ENCODE results near the gene RPL28. TPM values are rescaled to one million over a fixed set of nuclear protein-coding genes. Genes with fewer than 3 reads are reported as not detected.
A peak's percentile ranks its signal among the peaks of the same experiment; 100 is the strongest.

RPL28 gene
- total and polyA plus RNA-seq, 10 of the 15 experiments (the other 5 are each of a cell fraction or from before 2014, with no cell fraction given), result 260 to 3,542 (median 891) TPM

GRCh38 chr19:55407800-55408532 is 22.2 kb downstream of the RPL28 start:
- peak overlapping the region; percentile 93 for H3K9ac ChIP-seq (ENCODE audit: control insufficient read depth, insufficient read depth, low read length)
- peaks cover 20% of the 10 kb centered on the region for H3K4me1 ChIP-seq (ENCODE audit: control insufficient read depth, insufficient read depth, low read length)
- RAD21 ChIA-PET (ENCODE audit: unreplicated experiment), result interaction anchor here (0.6 to 2.3 kb wide), 5 partner anchors 24 to 1219 kb away, joined by 3 to 14 read pairs (median 5); partner anchors contain the start of genes HSPBP1 and TMEM238
- H3K27me3 ChIP-seq (replicated peaks in 1 of 2; ENCODE audit: control insufficient read depth in 2 of 2, insufficient read depth in 2 of 2, low read length in 1 of 2), result no peaks in the 10 kb centered on the region
- H3K4me2 ChIP-seq (ENCODE audit: control insufficient read depth, insufficient read depth), result peak overlapping the region; percentile 99
- H3K79me2 ChIP-seq (ENCODE audit: control insufficient read depth, insufficient read depth, low read length), result peaks cover 37% of the 10 kb centered on the region
- intact Hi-C loops (cut with micrococcal nuclease; ENCODE audit: unreplicated experiment) (loop anchor here (1.0 kb wide), 1 partner anchor 216 kb away; the partner anchor contains the start of gene ZNF784), in situ Hi-C loops (cut with MboI) (no loop called here)
- H2AFZ ChIP-seq (ENCODE audit: control insufficient read depth, low read depth, low read length), result peak overlapping the region; percentile 96
- peak; percentile 96 for ATAC-seq
- 1% methylated on average over 60 of the region's 72 CpGs for WGBS (ENCODE audit: insufficient coverage, insufficient replicate concordance, low lambda C conversion rate, missing lambda C conversion rate)
- H3K27ac ChIP-seq (ENCODE audit: control insufficient read depth, insufficient read depth), result peak overlapping the region; percentile 98
- H3K9me3 ChIP-seq (replicated peaks; ENCODE audit: control insufficient read depth, insufficient read depth, low read length), result peaks cover 5% of the 10 kb centered on the region; the same call in 1 of the 3 replicates
- H3K4me3 ChIP-seq, result peak overlapping the region; percentile 93
- peaks cover 6 to 8% of the 10 kb centered on the region in 2 experiments; a peak in 3 of 4 replicates for H3K36me3 ChIP-seq (ENCODE audit: control insufficient read depth in 2 of 2, insufficient read depth in 2 of 2, low read length in 1 of 2)
- peak; percentile 97 for DNase-seq (ENCODE audit: low read depth, low spot score)
- POLR2A ChIA-PET, result interaction anchor here (1.0 to 3.2 kb wide), 11 partner anchors 21 to 345 kb away, joined by 3 to 21 read pairs (median 4); partner anchors contain the start of genes HSPBP1, ISOC2, KMT5C and RDH13
- BruUV-seq (replicated peaks), result no TSS peak
- FAIRE-seq, result peak; percentile 93
- CTCF ChIA-PET, result interaction anchor here (1.3 to 2.0 kb wide), 2 partner anchors 10 to 107 kb away, joined by 6 to 9 read pairs; no protein-coding TSS in a partner anchor
- SMC1A ChIA-PET (ENCODE audit: uncharacterized antibody, unreplicated experiment), result interaction anchor here (1.1 to 1.9 kb wide), 3 partner anchors 8 to 107 kb away, joined by 4 to 5 read pairs (median 5); no protein-coding TSS in a partner anchor
- no peaks in the 10 kb centered on the region; the same call in 1 of the 2 replicates for H4K20me1 ChIP-seq (ENCODE audit: control insufficient read depth, insufficient read depth)
- TF ChIP-seq ZNF24 (IDR thresholded peaks at IDR 0.05) (no peak), FOS (IDR thresholded peaks at IDR 0.05; ENCODE audit: borderline replicate concordance, extremely low read depth, insufficient read length) (peak; percentile 54), MEF2A (IDR thresholded peaks at IDR 0.05; ENCODE audit: insufficient read depth, low read depth, low read length) (0 out of 2 replicates have a peak, but pooled peaks have one; percentile 25), STAT1 (conservative IDR thresholded peaks at IDR 0.05) (no peak), POLR2AphosphoS5 (IDR thresholded peaks at IDR 0.05; ENCODE audit: low read length) (no peak; the same call in 1 of the 2 replicates), MYC (IDR thresholded peaks at IDR 0.05; ENCODE audit: insufficient read depth, insufficient read length, insufficient replicate concordance, low read length, severe bottlenecking) (no peak), ZSCAN29 (IDR thresholded peaks at IDR 0.05) (no peak), NFYB (IDR thresholded peaks at IDR 0.05; ENCODE audit: insufficient read depth, low read depth, low read length) (peak; percentile 91), BCL3 (IDR thresholded peaks at IDR 0.05; ENCODE audit: borderline replicate concordance, insufficient read depth, low read depth, low read length, poor library complexity, severe bottlenecking) (no peak), SKIL (IDR thresholded peaks at IDR 0.05; ENCODE audit: low read depth, poor library complexity, severe bottlenecking) (no peak), USF1 (IDR thresholded peaks at IDR 0.05; ENCODE audit: borderline replicate concordance, extremely low read length, insufficient read depth, low read depth, low read length) (peak; percentile 85), HDAC2 (IDR thresholded peaks at IDR 0.05) (no peak), ATF2 (IDR thresholded peaks at IDR 0.05; ENCODE audit: low read length) (no peak), RB1 (IDR thresholded peaks at IDR 0.05; ENCODE audit: borderline replicate concordance) (0 out of 2 replicates have a peak, but pooled peaks have one; percentile 6)
